Measurements from ENCODE around the gene PLET1.

PLET1 gene

DNA sequence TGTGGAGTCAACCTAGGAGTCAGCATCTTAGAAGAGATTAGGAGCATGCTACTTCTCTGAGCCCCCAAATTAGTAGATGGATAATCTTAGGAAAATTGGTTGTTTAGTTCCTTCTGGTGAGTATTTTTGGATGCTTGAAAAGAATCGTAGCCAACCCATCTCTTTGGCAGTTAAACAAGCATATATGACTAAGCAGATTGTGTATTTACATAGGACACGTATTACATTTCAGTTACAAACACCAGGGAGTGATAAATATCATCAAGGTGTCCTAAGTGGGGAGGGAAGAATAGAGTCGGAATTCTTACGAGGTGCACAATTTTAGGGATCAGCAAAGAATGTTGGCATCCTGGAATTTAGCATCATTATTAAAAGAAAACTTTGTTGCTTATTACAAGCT, 13.5 kb downstream of the PLET1 start:
- Mint-ChIP-seq H3K27me3 (no peaks in the 10 kb centered on the region), H3K4me1 (no peaks in the 10 kb centered on the region), H3K9me3 (peaks cover 2 to 6% of the 10 kb centered on the region in 2 donors), H3K4me3 (no peak overlapping the region), H3K27ac (no peak overlapping the region), H3K36me3 (peaks cover 16 to 17% of the 10 kb centered on the region in 2 donors)
- ATAC-seq (replicated peaks): no peak
- DNase-seq: no peak

DNA sequence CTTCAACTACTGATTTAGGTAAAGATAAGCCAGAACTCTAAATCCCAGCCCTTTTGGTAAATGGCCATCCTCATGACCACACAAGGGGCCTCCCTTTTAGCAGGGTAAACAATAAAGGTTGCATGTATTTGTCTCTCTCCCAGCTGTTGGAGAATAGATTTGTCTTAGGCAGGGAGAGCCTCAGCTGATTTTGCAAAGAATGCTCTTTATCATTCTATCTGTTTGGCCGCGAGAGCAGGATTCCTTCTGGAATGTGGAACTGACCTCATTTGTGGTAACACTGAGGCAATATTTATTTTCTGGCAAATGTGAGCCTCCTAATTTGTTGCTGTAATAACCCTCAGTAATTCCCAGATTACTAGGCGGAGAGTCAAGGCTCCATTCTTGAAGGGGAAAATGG, 19.2 kb downstream of the PLET1 start:
- H3K9me3 Mint-ChIP-seq: peaks cover 2 to 6% of the 10 kb centered on the region in 2 donors

DNA sequence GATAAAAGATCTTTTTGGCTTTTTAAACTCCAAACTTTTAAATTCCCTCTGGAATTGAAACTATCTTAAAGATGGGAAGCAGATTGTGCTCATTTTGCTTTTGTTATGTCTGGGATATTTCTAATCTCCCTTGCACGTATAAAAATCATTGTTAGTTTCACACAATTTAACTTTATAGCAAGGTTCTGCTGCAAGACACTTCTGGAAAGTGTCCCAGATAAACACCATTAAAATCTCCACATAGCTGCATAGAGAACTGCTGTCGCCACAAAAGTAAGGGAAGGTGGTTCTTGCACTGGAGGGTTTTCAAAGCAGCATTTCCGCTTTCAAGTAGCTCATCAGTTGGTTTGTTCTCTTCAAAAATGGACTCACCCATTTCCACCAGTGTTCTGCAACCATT, 22.6 kb downstream of the PLET1 start:
- DNase-seq (no peak), ATAC-seq (replicated peaks) (no peak)
- peaks cover 9 to 19% of the 10 kb centered on the region in 2 donors for H3K4me1 Mint-ChIP-seq
- H3K36me3 Mint-ChIP-seq: peaks cover 38 to 59% of the 10 kb centered on the region in 2 donors
- H3K27ac Mint-ChIP-seq: no peak overlapping the region
- no peaks in the 10 kb centered on the region for H3K9me3 Mint-ChIP-seq
- H3K4me3 Mint-ChIP-seq: no peak overlapping the region
- H3K27me3 Mint-ChIP-seq: no peaks in the 10 kb centered on the region

More for the DNA sequence above, 19.2 kb downstream of the PLET1 start:
- peaks cover 44 to 50% of the 10 kb centered on the region in 2 donors for H3K36me3 Mint-ChIP-seq
- no peak for DNase-seq
- H3K27ac Mint-ChIP-seq: no peak overlapping the region
- no peak overlapping the region for H3K4me3 Mint-ChIP-seq
- no peak for ATAC-seq (replicated peaks)
- no peaks in the 10 kb centered on the region for H3K27me3 Mint-ChIP-seq
- H3K4me1 Mint-ChIP-seq: peaks cover 1 to 5% of the 10 kb centered on the region in 2 donors

DNA sequence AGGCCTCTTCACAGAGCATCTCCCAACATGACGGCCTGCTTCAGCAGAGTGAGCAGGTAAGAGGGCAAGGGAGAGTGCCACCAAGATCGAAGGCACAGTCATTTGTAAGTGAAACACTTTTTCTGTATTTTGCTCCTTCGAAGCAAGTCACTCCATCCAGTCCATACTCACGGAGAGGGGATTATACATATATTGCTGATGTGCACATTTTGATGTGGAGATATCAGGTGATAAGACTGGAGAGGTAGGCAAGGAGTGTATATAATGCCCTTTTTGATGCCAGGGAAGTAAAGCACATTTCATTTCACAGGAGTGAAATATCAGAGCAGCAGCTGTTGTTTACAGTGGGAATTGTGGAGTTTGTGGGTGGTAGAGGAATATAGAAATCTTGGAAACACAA, 23.2 kb downstream of the PLET1 start:
- Mint-ChIP-seq H3K27me3 (no peaks in the 10 kb centered on the region), H3K4me1 (peaks cover 9 to 19% of the 10 kb centered on the region in 2 donors), H3K36me3 (peaks cover 32 to 53% of the 10 kb centered on the region in 2 donors), H3K4me3 (no peak overlapping the region), H3K9me3 (no peaks in the 10 kb centered on the region), H3K27ac (no peak overlapping the region)
- no peak for ATAC-seq (replicated peaks)
- no peak for DNase-seq

DNA sequence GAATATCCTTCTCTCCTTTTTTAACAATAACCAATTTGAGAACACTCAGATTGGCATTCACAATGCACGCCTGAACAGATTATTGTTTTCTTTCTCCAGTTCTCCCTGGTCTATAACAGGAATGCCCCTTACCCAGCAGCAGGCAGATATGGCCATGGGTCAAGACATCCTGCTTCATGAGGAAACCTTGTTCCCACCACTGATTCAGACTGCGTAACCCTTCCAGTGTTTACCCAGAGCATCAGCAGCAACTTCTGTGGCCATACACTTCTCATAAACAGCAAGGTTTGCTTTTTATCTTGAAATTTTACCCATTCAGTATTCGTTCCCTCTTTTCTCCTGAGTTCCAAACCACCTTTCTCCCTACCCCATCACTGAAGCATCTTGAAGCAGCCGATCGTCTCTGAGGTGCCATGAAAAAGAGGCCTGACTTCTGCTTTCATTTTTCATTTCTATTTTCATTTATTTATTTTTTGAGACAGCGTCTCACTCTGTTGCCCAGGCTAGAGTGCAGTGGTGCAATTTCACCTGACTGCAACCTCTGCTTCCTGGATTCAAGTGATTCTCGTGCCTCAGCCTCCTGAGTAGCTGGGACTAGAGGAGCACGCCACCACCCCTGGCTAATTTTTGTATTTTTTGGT, 24.8 kb downstream of the PLET1 start:
- Mint-ChIP-seq H3K27ac (peak overlapping the region; percentile 93), H3K9me3 (no peaks in the 10 kb centered on the region), H3K4me3 (peak overlapping the region; percentile 43 to 44), H3K27me3 (no peaks in the 10 kb centered on the region), H3K4me1 (peaks cover 10 to 22% of the 10 kb centered on the region in 2 donors), H3K36me3 (peaks cover 35 to 51% of the 10 kb centered on the region in 2 donors)
- no peak for DNase-seq
- ATAC-seq (replicated peaks): peak; percentile 74 to 79

DNA sequence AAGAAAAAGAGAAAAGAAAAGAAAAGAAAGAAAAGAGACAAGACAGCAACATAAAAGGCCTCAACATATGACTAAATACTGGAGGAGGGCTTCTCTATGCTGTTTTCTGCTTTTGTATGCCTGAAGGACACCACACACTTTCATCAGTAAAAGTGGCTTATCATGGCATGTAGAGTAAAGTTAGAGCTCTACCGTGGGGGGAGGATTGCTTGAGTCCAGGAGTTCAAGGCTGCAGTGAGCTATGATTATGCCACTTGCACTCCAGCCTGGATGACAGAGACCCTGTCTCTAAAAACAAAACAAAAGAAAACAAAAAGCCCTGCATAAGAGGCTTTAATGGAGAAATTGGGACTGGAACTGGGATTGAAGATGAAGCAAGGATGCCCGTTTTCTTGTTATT, 28.7 kb downstream of the PLET1 start:
- peaks cover 21 to 42% of the 10 kb centered on the region in 2 donors for H3K4me1 Mint-ChIP-seq
- no peaks in the 10 kb centered on the region for H3K9me3 Mint-ChIP-seq
- peaks cover 15 to 49% of the 10 kb centered on the region in 2 donors for H3K36me3 Mint-ChIP-seq
- no peaks in the 10 kb centered on the region for H3K27me3 Mint-ChIP-seq
- peak overlapping the region; percentile 63 for H3K27ac Mint-ChIP-seq
- ATAC-seq (replicated peaks) (no peak), DNase-seq (no peak)
- no peak overlapping the region for H3K4me3 Mint-ChIP-seq

DNA sequence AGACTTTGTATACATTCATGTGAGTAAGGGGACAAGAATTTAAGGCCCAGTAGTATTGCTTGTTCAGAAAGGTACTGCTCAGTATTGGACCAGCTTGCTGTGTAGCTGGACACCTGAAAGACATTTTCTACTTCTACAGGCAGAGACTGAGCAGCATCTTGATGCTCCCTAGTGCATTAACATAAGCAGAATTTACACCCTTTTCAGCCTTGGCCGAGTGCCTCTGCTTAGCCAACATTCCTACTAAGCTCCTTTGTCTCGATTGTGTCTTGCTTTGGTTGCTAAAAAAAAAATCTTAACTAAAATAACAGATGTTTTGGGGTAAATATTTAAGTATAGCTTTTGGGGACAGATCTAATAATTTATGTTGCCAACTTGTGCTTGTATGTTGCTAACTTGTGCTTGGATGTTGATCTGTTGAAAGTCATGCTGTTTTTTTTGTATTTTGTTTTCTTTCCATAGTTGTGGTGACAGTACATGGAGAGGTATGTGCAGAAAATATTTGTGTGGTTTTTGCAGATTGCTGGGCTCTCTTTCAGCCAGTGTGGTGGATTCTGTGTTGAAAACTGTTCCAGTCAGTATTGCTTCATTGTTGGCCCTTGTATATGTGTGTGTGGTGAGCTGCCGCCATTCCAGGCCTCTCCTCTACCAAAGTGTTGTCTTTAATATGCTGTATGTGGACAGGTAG, 30.8 kb downstream of the PLET1 start:
- Mint-ChIP-seq H3K36me3 (peaks cover 13 to 32% of the 10 kb centered on the region in 2 donors), H3K27me3 (no peaks in the 10 kb centered on the region), H3K4me1 (peaks cover 12 to 24% of the 10 kb centered on the region in 2 donors), H3K27ac (no peak overlapping the region), H3K4me3 (no peak overlapping the region), H3K9me3 (no peaks in the 10 kb centered on the region)
- ATAC-seq (replicated peaks) (no peak), DNase-seq (no peak)

DNA sequence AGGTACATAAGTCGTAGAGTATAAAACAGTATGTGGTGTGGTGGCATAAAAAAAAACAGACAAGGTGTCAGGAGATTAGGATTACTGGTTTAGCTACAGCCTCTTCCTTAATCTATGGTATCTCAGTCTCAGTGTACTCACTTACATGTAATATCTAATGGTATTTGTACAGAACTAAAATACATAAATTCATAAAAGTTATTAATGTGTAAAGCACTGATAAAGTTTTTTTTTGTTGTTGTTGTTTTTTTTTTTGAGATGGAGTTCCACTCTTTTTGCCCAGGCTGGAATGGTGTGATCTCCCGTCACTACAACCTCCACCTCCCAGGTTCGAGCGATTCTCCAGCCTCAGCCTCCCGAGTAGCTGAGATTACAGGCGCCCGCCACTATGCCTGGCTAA, 31.5 kb downstream of the PLET1 start:
- Mint-ChIP-seq H3K36me3 (peaks cover 13 to 32% of the 10 kb centered on the region in 2 donors), H3K27ac (no peak overlapping the region), H3K4me3 (no peak overlapping the region), H3K27me3 (no peaks in the 10 kb centered on the region), H3K4me1 (peaks cover 12 to 24% of the 10 kb centered on the region in 2 donors), H3K9me3 (no peaks in the 10 kb centered on the region)
- ATAC-seq (replicated peaks) (no peak), DNase-seq (no peak)

DNA sequence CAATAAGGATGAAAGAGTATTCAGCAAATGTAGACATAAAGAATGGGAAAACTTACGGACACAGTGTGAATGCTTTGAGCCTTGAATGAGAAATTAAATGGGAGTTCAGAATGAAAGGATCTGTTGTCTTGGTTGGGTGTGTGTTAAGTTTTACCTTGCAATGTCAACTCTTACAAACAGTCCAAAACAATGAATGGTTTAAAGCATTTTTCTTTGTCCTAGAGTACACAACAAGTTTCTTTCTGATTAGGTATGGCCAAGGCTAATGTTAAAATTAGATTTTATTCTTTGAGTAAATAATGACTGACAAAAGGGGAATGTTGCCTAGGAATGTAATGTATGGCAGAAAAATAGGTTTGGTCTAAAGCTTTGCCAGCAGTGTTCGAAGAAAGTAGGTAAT, 32.0 kb downstream of the PLET1 start:
- Mint-ChIP-seq H3K9me3 (no peaks in the 10 kb centered on the region), H3K27me3 (no peaks in the 10 kb centered on the region), H3K4me3 (no peak overlapping the region), H3K27ac (no peak overlapping the region), H3K36me3 (peaks cover 11 to 29% of the 10 kb centered on the region in 2 donors), H3K4me1 (peaks cover 12 to 24% of the 10 kb centered on the region in 2 donors)
- DNase-seq: no peak
- no peak for ATAC-seq (replicated peaks)

DNA sequence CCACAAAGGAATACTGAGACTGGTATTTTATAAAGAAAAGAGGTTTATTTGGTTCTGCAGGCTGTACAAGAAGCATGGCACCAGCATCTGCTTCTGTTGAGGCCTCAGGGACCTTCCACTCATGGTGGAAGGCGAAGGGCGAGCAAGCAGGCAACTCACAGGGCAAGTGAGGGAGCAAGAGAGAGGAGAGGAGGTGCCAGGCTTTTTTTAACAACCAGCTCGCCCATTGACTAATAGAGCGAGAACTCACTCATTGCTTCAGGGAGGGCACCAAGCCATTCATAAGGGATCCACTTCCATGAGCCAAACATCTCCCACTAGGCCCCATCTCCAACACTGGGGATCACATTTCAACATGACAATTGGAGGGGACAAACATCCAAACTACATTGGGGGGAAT, 33.2 kb downstream of the PLET1 start:
- Mint-ChIP-seq H3K36me3 (peaks cover 11 to 29% of the 10 kb centered on the region in 2 donors), H3K9me3 (no peaks in the 10 kb centered on the region), H3K27me3 (no peaks in the 10 kb centered on the region), H3K27ac (peak overlapping the region; percentile 99), H3K4me1 (peaks cover 12 to 24% of the 10 kb centered on the region in 2 donors), H3K4me3 (peak overlapping the region; percentile 95 to 98)
- DNase-seq: no peak
- no peak for ATAC-seq (replicated peaks)

DNA sequence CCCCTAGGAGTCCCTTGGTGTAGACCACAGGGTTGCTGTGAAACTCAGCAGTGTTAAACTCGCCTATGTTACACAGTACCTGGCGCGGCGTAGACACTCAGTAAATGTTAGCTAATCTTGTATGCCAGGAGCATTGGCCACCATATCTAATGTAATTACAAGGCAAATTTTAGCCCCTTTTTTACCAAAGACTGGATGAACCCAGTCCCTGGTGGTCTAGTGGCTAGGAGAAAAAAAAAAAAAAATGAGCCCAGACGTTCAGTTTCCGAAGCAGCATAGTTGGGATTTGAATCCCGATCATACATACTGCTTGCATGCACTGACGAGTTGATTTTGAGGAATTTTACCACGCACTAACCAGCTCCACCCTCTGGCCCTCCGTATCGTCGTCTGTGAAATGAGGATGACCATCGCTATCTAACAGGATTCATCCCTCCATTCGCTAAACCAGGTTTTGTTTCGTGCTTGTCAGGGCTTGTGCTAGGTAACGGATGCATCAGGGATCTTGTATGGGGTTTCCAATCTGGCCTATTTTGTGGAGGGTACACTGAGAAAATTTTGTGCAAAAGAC, 33.7 kb downstream of the PLET1 start:
- no peaks in the 10 kb centered on the region for H3K9me3 Mint-ChIP-seq
- peaks cover 12 to 24% of the 10 kb centered on the region in 2 donors for H3K4me1 Mint-ChIP-seq
- H3K27ac Mint-ChIP-seq: peak overlapping the region; percentile 99
- ATAC-seq (replicated peaks) (peak; percentile 73 to 76), DNase-seq (no peak)
- H3K36me3 Mint-ChIP-seq: peaks cover 10 to 27% of the 10 kb centered on the region in 2 donors
- H3K4me3 Mint-ChIP-seq: peak overlapping the region; percentile 95 to 98
- no peaks in the 10 kb centered on the region for H3K27me3 Mint-ChIP-seq

DNA sequence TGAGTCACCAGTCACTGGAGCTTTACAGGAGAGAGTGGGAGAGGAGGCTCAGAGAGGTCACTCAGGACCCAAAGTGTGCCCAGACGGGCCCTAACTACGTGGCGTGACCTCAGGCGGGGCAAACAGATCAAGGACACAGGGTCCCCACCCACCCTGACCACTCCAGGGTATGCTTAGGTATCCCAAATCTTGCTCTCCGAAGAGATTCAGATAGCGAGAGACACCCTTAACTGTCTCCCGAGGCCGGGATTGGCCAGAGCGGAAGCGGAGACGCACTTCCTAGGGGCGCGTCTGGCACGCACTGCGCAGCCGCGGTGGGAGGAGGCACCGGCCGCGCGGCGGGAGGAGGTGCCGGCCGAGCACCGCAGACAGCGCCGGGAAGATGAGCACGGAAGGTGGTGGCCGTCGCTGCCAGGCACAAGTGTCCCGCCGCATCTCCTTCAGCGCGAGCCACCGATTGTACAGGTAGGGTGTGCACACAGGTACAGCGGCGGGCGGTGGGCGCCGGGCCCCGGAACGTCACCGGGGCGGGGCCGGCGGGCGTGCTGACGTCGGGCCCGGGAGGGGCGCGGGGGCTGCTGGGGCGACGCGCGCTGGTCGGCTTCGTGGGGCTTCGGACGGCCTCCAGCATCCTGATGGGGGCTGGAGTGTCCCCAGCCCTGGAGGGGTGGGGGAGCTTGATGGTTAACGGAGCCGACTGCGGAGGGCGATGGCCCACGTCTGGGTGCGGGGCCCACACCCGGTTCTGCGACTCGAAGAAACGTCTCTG, 34.4 kb downstream of the PLET1 start, which contains the start of gene PTS:
Gene PTS (plus strand): TSS at position 367 of the 769 bp plus-strand sequence. CDS start 16 bp downstream, at position 383.
- H3K27ac Mint-ChIP-seq: peak within 1 kb of the TSS; percentile 99
- H3K36me3 Mint-ChIP-seq: peaks cover 10 to 25% of the 10 kb centered on the region in 2 donors
- peaks cover 11 to 24% of the 10 kb centered on the region in 2 donors for H3K4me1 Mint-ChIP-seq
- peak; percentile 85 for DNase-seq
- H3K9me3 Mint-ChIP-seq: no peaks in the 10 kb centered on the region
- no peaks in the 10 kb centered on the region for H3K27me3 Mint-ChIP-seq
- peak within 1 kb of the TSS; percentile 95 to 98 for H3K4me3 Mint-ChIP-seq
- peak; percentile 95 for ATAC-seq (replicated peaks)

DNA sequence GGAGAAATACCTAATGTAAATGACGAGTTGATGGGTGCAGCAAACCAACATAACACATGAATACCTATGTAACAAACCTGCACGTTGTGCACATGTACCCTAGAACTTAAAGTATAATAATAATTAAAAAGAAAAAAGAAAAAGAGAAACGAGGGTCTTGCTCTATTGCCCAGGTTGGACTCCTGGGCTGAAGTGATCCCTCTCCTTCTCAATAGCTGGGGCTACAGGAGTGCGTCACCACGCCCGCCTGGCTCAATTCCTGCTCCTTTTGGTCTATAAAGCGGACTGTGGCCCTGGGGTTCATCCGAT, 35.0 kb downstream of the PLET1 start:
- H3K27me3 Mint-ChIP-seq: no peaks in the 10 kb centered on the region
- H3K9me3 Mint-ChIP-seq: no peaks in the 10 kb centered on the region
- H3K4me3 Mint-ChIP-seq: peak overlapping the region; percentile 95 to 98
- ATAC-seq (replicated peaks) (no peak), DNase-seq (no peak)
- H3K36me3 Mint-ChIP-seq: peaks cover 6 to 19% of the 10 kb centered on the region in 2 donors
- H3K27ac Mint-ChIP-seq: peak overlapping the region; percentile 99
- peaks cover 11 to 20% of the 10 kb centered on the region in 2 donors for H3K4me1 Mint-ChIP-seq
